GOT3 (cell line): Measurements from ENCODE around the gene SLX9.

Experiments
- DNase-seq: peaks from one replicate; lab custom pipeline; 2025; ENCODE audit warnings: mixed read lengths; lab: John Stamatoyannopoulos, UW

SLX9 gene

GRCh38 chr21:44991538-44992483 lies 52.0 kb downstream of the SLX9 start:
- no peak for DNase-seq

DNA sequence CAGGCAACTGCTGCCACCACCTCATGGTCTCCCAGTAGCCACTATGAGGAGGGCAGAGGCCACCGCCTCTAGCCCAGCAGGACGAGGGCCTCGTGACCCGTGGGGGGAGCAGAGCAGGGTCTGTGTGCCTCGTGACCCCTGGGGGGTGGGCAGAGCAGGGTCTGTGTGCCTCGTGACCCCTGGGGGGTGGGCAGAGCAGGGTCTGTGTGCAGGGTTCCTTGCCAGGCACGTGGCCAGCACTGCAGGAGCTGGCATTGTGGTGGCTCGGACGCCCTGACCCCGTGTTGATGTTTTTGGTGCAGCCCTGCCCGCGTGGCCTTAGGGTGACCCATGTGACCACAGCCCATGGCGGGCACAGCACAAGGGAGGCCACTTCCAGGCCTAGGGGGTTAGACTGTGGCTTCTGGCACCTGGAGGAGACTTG lies 52.8 kb downstream of the SLX9 start:
- DNase-seq, result no peak

DNA sequence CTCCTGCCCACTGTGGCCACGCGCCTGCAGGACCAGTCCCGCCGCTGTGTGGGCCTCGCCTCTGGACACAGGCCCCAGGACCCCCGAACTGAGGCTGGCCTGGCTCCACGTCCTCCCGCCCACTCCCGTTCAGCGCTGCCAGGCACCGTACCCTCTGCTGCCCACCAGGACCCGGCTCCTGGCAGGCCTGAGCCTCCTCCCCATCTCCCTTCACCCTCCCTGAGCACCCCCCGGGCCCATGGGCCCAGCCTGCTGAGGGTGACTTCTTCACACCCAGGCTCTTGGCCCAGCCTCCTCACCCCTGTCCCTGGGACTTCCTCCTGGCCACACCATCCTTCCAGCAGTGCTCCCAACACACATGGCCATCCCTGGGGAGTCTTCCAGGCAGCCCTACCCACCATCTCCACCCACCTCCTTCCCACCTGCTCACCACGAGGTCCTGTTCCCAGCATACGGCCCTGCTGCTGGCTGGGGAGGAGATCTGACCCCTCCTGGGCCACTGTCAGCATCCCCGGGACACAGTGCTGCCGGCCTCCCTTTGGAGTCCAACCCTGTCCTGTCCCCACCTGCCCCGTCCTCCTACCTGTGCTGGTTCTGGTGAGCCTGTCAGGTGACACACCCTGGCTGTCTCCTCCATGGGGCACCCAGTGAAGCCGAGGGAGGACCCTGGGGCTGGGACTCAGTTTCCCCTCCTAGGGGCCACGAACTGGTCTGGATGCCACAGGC lies 53.7 kb downstream of the SLX9 start:
- no peak for DNase-seq

DNA sequence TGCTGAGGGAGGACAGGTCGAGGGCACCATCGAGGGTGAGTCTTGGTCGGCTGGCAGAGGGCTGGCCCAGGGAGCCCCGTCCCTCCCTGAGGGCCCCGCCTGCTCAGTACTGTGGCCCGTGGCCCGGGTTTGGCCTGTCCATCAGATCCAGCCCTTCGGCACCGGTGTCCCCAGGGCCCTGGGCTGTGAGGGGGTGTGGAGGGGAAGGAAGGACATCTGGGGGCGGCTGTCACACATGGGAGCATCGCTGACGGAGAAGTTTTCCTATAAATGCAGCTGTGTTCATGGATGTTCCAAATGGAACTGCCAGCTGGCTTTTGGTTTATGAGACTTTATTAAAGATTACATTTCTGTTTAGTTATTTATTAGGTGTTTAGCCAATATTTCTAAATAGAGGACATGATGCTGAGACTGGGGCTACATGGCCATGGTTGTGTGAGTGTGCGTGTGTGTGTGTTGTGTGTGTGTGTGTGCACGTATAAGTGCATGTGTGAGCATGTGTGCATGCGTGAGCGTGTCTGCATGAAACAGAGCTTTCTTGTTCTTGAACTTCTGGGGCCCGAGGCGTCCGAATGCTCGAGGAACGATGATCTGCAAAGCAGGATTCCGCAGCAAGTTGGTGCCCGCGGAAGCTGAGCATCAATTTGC lies 54.3 kb downstream of the SLX9 start:
- DNase-seq, result no peak

- no peak for DNase-seq
These were observed 55.0 kb downstream of the SLX9 start for GRCh38 chr21:44994695-44995342.

GRCh38 chr21:44995343-44995941 lies 55.6 kb downstream of the SLX9 start:
- DNase-seq, result no peak

- DNase-seq, result no peak
These were observed 56.3 kb downstream of the SLX9 start for GRCh38 chr21:44996096-44996495.

DNA sequence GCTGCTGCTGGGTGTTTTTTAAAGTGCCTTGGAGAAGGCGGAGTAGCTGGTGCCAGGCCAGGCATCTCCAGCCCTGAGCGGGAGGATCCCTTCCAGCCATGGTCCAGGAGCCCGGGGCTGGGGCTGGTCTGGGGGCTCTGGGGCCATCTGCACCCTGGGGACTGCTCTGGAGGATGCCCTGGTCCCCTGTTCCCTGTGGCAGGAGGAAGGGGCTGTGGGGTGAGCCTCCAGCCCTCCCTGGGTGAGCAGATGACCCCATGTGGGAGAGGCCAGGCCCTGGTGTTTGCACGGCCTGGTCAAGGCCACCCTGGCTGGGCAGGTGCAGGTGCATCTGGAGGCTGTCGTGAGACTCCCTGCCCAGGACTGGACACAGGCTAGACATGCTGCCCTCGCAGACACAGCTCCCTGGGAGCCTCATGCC lies 56.7 kb downstream of the SLX9 start:
- no peak for DNase-seq

DNA sequence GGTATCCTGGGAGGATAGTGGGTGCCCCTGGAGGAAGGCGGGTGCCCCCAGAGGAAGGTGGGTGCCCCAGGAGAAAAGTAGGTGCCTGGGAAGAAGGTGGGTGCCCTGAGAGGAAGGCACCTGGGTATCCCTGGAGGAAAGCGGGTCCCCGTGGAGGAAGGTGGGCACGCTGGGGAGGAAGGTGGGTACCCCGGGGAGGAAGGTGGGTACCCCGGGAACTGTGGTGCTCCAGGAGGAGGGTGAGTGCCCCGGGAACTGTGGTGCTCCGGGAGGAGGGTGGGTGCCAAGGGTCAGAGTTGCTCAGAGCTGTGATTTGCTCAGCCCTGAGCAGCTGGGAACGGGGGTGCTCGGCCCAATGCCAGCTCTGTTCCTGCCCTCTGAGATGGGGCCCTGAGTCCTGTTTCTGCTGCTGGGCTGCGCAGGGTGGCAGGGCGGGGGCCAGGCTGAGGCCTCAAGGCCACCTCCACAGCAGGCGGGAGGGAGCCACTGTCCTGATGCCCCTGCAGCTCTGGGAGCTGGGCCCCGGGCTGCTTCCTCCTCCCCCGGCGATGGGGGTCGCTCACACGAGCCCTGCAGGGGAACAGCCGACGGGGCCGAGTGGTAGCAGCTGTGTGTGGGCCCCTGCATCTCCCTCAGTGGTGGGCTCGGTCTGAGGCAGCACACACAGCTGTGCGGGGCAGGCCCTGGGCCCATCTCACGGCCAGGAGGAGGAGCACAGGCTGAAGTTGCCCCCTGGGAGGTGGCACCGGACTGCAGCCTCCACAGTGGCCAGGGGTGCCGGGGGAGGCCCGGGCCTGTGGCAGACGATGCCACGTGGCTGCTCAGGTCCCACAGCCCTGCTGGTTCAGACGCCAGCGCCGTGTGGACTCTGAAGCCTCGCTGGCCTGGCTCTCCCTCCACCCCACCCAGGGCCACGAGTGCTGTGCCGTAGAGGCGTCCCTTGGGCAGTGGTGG lies 57.4 kb downstream of the SLX9 start:
- DNase-seq, result no peak

- no peak for DNase-seq
These were observed 58.3 kb downstream of the SLX9 start for GRCh38 chr21:44998086-44998620.

- DNase-seq, result no peak
These were observed 59.0 kb downstream of the SLX9 start for GRCh38 chr21:44998621-44999427.

GRCh38 chr21:44999428-44999971 lies 59.7 kb downstream of the SLX9 start:
- no peak for DNase-seq

GRCh38 chr21:44999972-45000636 lies 60.3 kb downstream of the SLX9 start:
- no peak for DNase-seq

GRCh38 chr21:45000637-45001133 lies 60.9 kb downstream of the SLX9 start:
- no peak for DNase-seq

- DNase-seq, result peak; percentile 28
These were observed 61.6 kb downstream of the SLX9 start for GRCh38 chr21:45001134-45002095.

DNA sequence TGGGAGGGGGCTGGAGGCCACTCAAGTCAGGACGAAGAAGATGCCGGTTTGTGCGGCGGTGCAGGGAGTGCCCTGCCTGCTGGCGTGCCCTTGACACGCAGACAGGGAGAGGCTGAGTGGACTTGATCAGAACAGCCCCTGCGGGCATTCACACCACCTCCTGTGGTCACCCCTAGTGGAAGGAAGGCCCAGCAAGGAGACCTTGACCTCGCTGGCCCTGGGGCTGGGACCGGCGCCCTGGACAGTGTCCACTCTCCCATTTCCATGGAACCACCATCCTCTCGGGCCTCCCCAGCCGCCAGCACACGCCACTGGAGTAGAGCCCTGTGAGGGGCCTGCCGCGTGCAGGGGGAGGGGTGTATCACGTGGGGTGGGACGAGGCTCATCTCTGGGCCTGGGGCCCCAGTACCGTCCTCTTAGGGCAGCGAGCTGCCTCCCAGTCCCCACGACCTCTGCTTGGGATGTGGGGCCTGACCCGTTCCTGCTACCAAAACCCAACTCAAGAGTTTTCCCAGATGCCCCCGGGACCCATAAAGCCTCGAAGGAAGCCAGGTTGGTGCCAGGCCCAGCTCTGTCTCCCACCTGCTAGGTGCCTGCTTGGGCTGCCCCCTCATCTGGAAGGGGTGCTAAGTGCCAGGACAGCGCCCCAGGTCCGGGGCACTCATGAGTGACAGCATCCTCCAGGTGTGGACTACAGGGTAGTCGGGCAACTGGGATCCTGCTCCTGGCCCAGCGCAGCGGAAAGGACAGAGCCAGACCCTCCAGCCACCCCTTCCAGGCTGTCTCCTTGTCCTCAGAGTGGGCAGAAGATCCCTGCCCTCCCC lies 62.8 kb downstream of the SLX9 start:
- no peak for DNase-seq
